ENCODE measurements around the gene FHAD1.

- TF ChIP-seq CTCF (IDR thresholded peaks at IDR 0.05; ENCODE audit: low read depth, low read length) (no peak), EZH2phosphoT487 (IDR thresholded peaks at IDR 0.05; ENCODE audit: low read depth) (no peak)
These were observed 152.7 kb downstream of the FHAD1 start for GRCh38 chr1:15399710-15400109.
